Measurements from ENCODE around the gene IL18RAP.

The IL18RAP gene

DNA sequence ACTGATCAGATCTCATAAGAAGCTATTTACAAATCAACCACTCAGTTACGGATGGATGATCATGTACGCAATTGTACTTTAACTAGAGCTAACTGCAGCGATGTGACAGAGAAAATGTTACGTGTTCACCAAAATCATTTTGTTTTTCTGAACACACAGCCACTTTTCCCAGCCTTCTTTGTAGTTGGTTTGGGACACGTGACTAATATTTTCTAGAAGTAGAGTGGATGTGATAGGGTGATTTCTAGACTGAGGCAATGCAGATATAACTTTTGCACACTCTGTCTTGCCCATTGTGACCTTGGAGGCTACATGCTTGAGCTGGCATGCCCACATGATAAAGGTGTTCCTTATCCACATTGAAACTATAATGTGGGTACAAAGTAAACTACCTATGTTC, 40.2 kb downstream of the IL18RAP start:
- DNase-seq, result no peak

DNA sequence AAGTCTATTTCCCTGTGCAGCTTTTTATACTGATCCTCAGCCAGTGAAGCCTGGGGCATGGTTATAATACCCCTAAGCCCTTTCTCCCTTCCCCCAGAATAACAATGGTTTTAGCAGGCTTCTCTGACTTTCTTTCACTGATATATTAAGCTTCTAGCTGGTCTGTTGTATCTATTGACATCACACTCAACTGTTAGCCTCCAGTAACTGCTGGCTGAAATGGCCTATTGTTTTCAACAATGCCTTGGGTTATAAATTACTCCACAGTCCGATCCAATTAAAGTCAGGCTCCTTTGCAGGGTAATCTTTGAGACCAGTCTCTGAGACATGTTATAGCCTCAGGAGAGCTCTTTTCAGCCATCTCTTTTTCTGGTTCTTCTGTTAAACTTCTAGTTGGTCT, 47.2 kb downstream of the IL18RAP start:
- no peak for DNase-seq

DNA sequence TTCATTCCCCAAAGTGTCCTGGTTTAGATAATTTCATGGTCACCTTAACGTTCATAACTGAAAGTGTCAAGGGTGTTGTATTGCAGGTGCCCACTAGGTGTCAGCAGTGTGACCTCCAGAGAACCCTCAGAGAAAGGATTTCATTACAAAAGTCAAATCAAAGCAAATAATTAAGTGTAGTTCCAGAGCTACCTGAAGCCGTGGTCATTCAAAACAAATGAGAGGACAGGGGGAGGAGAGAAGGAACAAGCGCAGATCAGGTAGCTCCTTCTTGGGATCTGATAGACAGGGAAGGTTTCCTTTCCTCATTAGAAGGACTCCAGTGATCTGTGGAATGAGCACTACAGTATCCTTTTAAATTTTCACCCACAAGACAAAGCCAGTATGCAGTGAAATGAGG, 50.1 kb downstream of the IL18RAP start, which contains the start of gene SLC9A4:
Gene SLC9A4 (plus strand): TSS at position 207 of the 400 bp plus-strand sequence. CDS start 534 bp downstream, outside the sequence.
- DNase-seq, result no peak

DNA sequence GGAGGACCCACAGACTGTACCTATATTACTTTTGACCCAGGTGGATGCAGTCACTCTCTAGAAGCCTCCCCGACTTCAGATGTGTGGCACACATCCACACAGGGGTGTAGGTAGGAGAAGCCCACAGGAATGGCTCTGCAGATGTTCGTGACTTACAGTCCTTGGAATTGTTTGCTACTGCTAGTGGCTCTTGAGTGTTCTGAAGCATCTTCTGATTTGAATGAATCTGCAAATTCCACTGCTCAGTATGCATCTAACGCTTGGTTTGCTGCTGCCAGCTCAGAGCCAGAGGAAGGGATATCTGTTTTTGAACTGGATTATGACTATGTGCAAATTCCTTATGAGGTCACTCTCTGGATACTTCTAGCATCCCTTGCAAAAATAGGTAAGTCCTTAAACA, 50.7 kb downstream of the IL18RAP start:
- no peak for DNase-seq

DNA sequence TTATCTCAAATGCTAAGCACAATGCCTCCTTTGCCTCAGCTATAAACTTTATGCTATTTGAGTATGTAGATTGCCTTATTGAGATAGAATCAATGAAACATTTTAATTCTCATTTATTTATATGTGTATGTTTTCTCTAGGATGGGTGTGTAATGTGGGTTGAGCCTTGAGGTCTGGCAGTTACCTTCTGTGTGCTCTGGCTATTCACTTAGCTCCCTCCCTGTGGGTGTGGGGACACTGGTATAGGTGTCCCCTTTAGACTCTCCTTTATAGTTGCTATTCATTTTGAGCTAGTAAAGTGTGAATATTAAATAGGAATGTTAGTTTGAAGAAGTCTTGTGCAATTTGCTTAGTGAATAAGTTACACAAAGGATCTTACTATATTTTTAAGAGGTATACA, 51.8 kb downstream of the IL18RAP start:
- DNase-seq, result no peak

DNA sequence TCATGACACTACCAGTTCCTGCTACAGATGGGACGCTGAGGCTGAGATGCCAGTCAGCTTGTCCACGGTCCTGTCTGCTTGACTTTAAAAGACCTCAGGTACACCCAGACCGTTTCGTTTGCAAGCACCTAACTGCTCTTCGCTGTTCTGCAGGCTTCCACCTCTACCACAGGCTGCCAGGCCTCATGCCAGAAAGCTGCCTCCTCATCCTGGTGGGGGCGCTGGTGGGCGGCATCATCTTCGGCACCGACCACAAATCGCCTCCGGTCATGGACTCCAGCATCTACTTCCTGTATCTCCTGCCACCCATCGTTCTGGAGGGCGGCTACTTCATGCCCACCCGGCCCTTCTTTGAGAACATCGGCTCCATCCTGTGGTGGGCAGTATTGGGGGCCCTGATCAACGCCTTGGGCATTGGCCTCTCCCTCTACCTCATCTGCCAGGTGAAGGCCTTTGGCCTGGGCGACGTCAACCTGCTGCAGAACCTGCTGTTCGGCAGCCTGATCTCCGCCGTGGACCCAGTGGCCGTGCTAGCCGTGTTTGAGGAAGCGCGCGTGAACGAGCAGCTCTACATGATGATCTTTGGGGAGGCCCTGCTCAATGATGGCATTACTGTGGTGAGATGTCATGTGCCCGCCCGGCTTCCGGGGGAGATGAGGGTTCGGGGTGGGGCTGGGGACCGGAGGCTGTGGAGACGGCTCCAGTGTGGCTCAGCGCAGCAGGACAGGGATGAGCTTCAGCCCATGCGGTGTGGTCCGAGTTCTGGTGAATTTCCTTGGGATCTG, 55.9 kb downstream of the IL18RAP start:
- no peak for DNase-seq

DNA sequence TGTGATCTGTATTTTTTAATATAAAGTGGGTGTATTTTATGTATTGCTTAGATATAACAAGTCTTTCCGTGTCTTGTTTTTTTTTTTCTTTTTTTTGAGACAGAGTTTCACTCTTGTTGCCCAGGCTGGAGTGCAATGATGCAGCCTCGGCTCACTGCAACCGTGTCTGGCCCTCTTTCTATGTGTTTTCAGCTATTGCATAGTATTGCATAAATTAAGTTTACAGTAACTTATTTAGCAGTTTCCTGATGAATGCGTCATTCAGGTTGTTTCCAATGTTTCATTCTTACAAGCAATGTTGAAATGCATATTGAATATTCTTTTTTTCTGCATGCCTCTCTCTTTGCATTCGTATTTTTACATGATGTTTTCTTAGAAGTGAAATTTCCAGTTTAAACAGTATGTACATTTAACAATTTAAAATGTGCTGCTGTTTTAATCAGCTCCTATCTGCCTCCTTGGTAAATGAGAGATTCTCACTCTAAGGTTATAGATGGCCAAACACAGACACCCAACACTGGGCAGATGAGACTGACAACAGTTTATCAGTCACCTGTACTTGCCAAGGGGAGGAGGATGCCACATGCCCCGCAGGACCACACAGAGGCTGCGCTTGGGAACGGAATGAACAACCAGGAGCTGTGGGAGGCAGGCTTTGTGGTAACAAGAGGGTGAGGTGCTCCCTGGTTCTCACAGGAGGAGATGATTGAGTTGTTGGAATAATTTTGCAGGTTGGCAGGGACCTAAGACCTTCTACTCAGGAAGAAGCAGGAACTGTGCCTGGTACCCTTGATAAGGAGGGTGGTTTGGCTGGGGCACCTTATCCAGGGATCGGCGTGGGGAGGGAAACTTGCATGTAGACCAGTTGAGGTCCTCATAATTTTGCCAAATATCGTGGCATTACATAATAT, 57.6 kb downstream of the IL18RAP start:
- DNase-seq, result no peak

DNA sequence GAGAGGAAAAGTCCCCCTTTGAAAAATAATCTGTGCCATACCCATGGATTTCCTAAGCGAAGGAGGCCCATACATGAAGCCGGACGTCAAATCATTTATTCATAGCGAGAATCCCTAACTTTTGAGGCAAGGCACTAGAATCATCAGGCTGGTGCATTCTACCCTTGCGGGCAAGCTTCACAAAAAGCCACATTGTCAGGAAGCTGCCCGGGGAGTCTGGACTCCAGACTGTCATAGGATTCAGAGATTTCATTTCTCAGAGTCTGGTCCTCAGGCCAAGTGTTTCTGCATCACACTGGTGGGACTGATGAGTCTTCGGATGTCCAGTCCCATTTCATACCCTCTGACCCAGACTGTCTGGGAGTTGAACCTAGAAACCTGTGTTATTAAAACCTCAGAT, 59.0 kb downstream of the IL18RAP start:
- DNase-seq, result no peak

DNA sequence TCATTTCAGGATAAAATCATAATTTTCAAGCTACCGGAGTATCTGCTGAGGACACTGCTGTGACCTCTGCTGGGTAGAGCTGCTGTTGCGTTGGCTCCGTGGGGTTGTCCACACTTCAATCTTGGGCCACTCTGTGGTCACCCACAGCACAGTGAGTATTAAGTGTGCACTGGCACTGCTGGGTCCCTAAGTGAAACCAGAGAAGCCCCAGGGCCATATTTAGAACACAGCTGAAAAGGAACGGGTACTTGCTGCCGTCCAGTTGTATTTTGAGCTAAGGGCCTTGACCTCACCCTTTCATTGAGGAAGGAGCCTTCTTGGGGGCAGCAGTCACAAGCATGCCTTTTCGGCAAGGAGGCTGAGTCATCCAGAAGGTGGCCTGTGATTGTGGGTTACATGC, 60.1 kb downstream of the IL18RAP start:
- no peak for DNase-seq

DNA sequence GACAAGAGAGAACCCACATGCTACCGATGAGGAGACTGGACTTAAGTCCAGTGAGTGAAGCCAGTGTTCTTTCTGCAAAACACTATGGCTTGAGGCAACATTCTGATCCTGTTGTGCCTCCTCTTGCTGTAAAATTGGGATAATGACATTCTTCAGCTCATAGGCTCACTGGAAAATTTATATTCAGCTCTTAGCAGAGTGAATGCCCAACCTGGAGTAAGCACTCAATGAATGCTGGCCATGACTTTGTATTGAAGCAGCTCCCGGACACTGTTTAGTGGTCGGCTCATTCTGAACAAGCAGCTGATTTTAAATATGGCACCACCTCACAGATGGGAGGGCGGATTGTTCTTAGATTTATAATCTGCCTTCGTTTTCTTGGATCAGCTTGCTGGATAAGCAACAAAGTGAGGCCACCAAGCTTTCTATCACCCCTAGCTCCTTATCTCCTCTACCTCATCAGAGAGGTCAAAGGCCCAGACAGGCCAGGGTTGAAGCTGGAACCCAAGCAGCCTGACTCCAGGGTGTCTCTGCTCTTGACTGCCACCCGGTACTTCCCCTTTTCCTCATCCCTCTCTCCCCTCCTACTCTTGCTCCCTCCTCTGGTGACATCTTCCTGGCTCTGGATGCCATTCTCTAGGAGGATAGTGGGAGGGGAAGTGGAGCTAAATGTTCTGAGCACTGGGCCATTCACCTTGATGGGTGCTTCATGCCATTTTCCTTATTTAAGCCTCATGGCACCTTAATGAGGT, 61.5 kb downstream of the IL18RAP start:
- DNase-seq, result no peak

DNA sequence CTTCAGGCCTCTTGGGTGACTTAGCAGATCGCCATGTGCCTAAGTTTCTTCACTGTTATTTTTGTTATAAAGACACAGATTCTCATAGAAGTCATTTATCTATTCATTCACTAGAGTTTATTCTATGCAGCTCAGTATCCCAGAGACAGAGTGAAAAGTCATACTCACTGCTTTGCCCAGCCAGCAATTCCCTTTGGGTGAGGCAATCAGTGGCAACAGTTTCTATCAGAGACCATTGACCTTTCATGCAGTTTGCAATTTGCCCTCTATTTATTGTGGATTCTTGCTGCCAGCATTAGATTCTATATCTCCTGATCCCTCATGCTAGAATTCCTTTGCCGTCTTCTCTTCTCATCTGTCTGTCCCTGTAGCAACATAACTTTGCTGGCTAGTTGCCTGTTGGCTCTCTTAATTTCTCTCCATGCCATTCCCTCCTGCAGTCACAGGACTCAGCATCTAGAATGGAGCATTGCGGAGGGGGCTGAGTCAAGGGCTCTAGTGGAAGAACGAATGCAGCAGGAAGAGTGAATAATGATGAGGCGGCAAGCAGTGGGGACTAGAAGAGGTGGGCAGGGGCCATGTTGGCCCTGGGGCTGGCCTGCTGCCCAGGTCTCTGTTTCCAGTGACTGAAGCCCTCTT, 62.3 kb downstream of the IL18RAP start:
- no peak for DNase-seq

DNA sequence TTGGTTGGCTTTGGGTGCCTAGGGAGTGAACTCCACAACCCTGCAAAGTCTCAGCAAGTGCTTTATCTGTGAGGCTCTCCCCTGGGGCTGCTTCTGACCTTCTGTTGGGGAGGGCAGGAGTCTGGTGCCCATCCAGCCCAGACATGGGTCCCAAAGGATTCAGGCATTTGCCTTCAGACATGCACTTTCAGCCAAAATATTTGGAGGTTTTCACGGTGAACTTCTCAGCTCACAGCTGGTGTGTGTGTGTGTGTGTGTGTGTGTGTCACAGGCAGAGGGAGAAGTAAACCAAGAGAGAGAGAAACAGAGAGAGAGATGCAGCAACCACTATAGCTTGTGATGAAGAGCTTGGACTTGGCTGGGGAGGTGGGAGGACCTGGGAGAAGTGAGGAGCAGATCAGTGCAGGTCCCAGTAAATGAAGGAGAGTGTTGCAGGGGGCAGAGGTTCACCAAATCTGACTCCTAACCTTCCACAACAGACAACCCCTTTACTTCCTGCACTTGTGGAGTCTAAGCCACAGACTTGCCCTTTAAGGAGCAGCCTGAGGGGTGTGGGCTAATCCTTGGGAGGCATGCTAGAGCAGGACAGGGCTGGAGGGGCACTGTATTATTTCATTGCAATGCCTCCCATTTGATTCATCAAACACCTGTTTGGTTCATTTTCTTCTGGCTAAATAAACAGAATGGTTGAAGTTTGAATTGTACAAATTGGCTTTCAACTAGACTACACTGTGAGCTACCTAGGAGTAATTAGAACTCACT, 64.2 kb downstream of the IL18RAP start:
- no peak for DNase-seq

DNA sequence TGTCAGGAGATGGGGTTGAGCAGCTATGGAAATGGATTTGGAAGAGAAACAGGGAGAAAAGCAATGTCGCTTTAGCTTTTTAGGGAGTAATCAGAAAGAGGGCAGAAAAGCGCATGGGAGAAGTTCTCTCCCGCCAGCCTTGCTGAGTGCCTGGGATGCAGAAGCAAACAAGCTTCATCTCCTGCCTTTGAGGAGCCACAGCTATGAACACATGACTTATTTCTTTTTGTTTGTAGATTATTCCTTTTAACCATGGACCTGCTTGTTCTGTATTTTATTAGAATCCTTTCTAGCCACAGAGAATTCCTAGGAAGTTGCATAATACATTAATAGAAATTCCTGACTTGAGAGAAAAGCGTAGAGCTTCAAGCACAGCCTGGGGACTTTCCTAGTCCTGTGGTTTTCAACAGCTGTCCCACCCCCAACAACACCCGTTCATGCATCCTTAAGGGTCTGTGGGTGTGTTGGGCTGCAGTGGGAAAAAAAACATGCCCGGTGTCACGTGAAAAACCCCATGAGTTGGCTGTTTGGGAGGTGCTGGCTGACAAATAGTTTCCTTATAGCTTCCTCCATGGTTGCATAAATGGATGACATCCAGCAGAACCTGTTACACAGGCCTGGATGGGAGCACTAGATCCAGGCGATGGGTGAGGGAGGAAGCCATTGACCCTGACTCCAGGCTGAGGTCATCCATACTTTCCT, 65.0 kb downstream of the IL18RAP start:
- no peak for DNase-seq

DNA sequence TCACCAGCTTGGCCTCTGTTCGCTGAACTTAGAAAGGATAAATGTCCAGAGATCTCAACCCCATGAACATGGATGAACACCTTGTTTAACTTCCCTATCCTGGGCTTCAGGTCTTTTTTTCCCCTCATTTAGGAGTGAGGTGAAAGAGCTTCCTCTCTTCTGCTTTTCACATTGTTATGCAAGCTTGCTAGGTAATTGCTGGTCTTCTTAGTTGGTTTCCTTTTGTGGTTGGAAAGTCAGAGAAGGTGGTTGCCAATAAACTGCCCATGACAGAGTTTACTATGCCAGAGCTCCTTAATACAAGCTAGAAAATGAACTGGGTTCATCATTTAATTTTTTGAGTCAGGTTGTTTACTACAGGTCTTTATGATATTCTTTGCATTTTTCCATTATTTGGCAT, 66.7 kb downstream of the IL18RAP start:
- no peak for DNase-seq

DNA sequence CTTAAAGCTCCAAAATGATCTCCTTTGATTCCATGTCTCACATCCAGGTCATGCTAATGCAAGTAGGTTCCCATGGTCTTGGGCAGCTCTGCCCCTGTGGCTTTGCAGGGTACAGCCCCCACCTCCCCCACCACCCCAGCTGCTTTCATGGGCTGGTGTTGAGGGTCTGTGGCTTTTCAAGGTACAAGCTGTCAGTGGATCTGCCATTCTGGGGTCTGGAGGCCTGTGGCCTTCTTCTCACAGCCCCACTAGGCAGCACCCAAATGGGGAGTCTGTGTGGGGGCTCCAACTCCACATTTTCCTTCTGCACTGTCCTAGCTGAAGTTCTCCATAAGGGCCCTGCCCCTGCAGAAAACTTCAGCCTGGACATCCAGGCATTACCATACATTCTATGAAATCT, 69.0 kb downstream of the IL18RAP start:
- no peak for DNase-seq

DNA sequence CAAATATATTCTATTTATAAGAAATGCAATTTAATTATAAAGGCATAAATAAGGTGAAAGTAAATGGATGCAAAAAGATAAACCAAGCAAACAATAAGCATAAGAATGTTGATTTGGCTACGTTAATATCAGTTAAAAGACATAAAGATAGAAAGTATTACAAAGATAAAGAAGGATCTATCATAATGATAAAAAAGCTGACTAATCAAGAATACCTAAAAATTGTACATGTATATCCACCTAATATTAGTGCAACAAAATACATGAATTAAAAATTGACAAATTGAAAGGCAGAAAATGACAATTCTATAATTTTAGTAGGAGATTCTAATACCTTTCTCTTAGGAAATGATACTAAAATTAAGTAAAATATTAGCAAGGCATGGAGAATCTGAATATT, 71.6 kb downstream of the IL18RAP start:
- no peak for DNase-seq

DNA sequence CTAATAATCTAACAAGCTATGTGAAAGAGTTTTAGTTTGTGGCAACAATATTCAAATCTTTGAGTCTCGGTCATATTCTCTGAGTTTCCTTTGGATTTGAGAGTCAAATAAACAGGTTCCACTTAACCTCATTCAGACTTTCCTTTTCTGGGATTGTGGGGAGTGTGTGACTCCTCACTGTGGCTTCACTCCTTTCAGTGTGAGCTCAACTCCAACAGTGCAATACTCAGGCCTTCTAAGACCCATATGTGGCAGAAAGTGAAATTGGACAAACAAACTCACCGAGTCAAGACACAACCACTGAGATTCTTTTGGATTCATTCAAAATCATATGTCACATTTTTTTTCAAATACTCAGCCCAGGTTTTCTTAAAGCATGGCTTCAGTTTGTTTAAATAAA, 75.5 kb downstream of the IL18RAP start:
- no peak for DNase-seq

DNA sequence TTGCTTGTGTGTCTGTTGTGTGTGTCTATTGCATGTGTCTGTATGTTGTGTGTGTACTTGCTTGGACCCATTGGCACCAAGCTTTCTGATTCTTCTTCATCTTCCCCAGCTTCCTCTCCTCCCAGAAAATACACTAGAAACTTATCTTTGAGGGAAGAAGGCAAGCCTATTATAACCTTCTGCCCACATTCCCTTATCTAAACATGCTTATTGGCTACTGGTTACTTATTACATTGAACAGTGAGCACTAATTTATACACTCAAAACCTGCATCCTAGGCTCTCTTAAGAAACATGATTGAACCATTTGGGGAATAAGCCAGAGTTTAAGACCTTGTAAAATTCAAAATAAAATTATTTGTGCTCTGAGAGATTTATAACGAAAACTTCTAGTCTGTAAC, 76.6 kb downstream of the IL18RAP start:
- DNase-seq, result no peak

Data from activated gamma-delta T cell (primary cell).